A549 (cell line): ENCODE data around the gene C4orf50. TPM values are rescaled to one million over a fixed set of nuclear protein-coding genes. Genes with fewer than 3 reads are reported as not detected.

Experiments
- ATAC-seq, 2 experiments: fragments of 200-7000 bp in 1 of 2; fragments of >200 bp in 1 of 2; cut with Nextera tagmentation in 1 of 2; cut with Tn5 transposase in 1 of 2; 3 replicates each; pipeline versions ENCODE4 v1.8.0 to v1.9.1; 2018 to 2020; ENCODE audit warnings: mild to moderate bottlenecking in 1 of 2, moderate library complexity in 1 of 2
- CTCF ChIA-PET: fragments of 300-600 bp; sonication (Branson Sonifier 250); formaldehyde crosslinking; extraction: SDS; loops from one replicate; lab custom pipeline; 2021; ENCODE audit warnings: antibody characterized with exemption, inconsistent platforms; lab: Yijun Ruan, JAX
- POLR2A ChIA-PET: fragments of 350-600 bp; formaldehyde crosslinking; extraction: SDS; loops from one replicate; lab custom pipeline; 2021; ENCODE audit warnings: antibody characterized with exemption, inconsistent platforms; lab: Yijun Ruan, JAX
- DNase-seq, 2 experiments: peaks; one replicate each; pipeline versions ENCODE4 v3.0.0 to v3.0.0-alpha.2; 2011 to 2016; ENCODE audit warnings: low read depth in 1 of 2, low spot score in 1 of 2
- FAIRE-seq: peaks from 2 replicates; lab custom pipeline; 2011; peaks lifted over from hg19 to GRCh38; lab: Jason Lieb, UNC
- H3K27ac ChIP-seq, 2 experiments: fragments of >200 bp; sonication (Bioruptor Twin); formaldehyde crosslinking; 3 replicates each; pipeline ENCODE4 v1.5.1; 2016 to 2017
- H3K4me1 ChIP-seq: fragments of >200 bp; sonication (Bioruptor Twin); formaldehyde crosslinking; 3 replicates; pipeline ENCODE4 v1.6.1; 2016
- H3K4me2 ChIP-seq: fragments of >200 bp; sonication (Bioruptor Twin); formaldehyde crosslinking; 3 replicates; pipeline ENCODE4 v1.6.1; 2016
- H3K4me3 ChIP-seq: fragments of >200 bp; sonication (Bioruptor Twin); formaldehyde crosslinking; 3 replicates; pipeline ENCODE4 v1.5.1; 2016
- H3K9me3 ChIP-seq: fragments of >200 bp; sonication (Bioruptor Twin); formaldehyde crosslinking; 3 replicates; pipeline ENCODE4 v1.6.1; 2016
- ATOH8 ChIP-seq: fragments of 250-450 bp; sonication (Bioruptor Pico); IDR thresholded peaks from 2 replicates; pipeline ENCODE4 v1.5.0; 2020; ENCODE audit warnings: low read depth, mild to moderate bottlenecking, moderate library complexity
- CTCF ChIP-seq: fragments of >200 bp; sonication (Bioruptor Twin); formaldehyde crosslinking; IDR thresholded peaks from 3 replicates; pipeline ENCODE4 v1.5.1; 2016
- E2F6 ChIP-seq: IDR thresholded peaks from 2 replicates; pipeline ENCODE4 v1.6.1; 2012; ENCODE audit warnings: low read depth, borderline replicate concordance
- EHF ChIP-seq: fragments of 250-450 bp; sonication (Bioruptor Pico); IDR thresholded peaks from 2 replicates; pipeline ENCODE4 v1.5.0; 2020; ENCODE audit warnings: mild to moderate bottlenecking
- ESRRA ChIP-seq: fragments of 150-350 bp; IDR thresholded peaks from 2 replicates; pipeline ENCODE4 v1.6.1; 2014; ENCODE audit warnings: mild to moderate bottlenecking, low read length, borderline replicate concordance
- FOSL2 ChIP-seq, 2 experiments: fragments of 450-650 bp in 1 of 2; fragments of >200 bp in 1 of 2; sonication (Bioruptor Twin) in 1 of 2; formaldehyde crosslinking; IDR thresholded peaks; 2 replicates each; pipeline versions ENCODE4 v1.5.0 to v1.6.1; 2016 to 2020; ENCODE audit warnings: mild to moderate bottlenecking in 1 of 2, moderate library complexity in 1 of 2
- FOXS1 ChIP-seq: fragments of 250-450 bp; sonication (Bioruptor Pico); IDR thresholded peaks from 2 replicates; pipeline ENCODE4 v1.5.0; 2020; ENCODE audit warnings: mild to moderate bottlenecking, moderate library complexity
- HOXA7 ChIP-seq: fragments of 250-450 bp; sonication (Bioruptor Pico); IDR thresholded peaks from 2 replicates; pipeline ENCODE4 v1.5.0; 2020; ENCODE audit warnings: mild to moderate bottlenecking, moderate library complexity
- JUN ChIP-seq, 2 experiments: fragments of >200 bp; sonication (Bioruptor Twin); formaldehyde crosslinking; IDR thresholded peaks; 2 replicates in 1 of 2; 3 replicates in 1 of 2; pipeline ENCODE4 v1.6.1; 2016 to 2017
- JUNB ChIP-seq: fragments of >200 bp; sonication (Bioruptor Twin); formaldehyde crosslinking; IDR thresholded peaks from 2 replicates; pipeline ENCODE4 v1.6.1; 2016
- KDM1A ChIP-seq: fragments of 200-600 bp; sonication (generic); IDR thresholded peaks from 2 replicates; pipeline ENCODE4 v1.6.1; 2016; ENCODE audit warnings: low read depth, mild to moderate bottlenecking
- MAX ChIP-seq: IDR thresholded peaks from 2 replicates; pipeline ENCODE4 v1.6.1; 2012
- MAZ ChIP-seq: fragments of 150-350 bp; IDR thresholded peaks from 2 replicates; pipeline ENCODE4 v1.6.1; 2014; ENCODE audit warnings: antibody characterized with exemption, low read depth, low read length, borderline replicate concordance
- MYC ChIP-seq: IDR thresholded peaks from 2 replicates; pipeline ENCODE4 v1.6.1; 2012; ENCODE audit warnings: mild to moderate bottlenecking, inconsistent platforms, low read length, improper control_type of control experiment, borderline replicate concordance
- NR3C1 ChIP-seq: fragments of >200 bp; sonication (Bioruptor Twin); formaldehyde crosslinking; IDR thresholded peaks from 3 replicates; pipeline ENCODE4 v1.6.1; 2017
- PHF8 ChIP-seq: fragments of 200-600 bp; sonication (generic); IDR thresholded peaks from 2 replicates; pipeline ENCODE4 v1.6.1; 2016; ENCODE audit warnings: low read depth, mild to moderate bottlenecking, antibody characterized with exemption, moderate library complexity, borderline replicate concordance
- POLR2AphosphoS2 ChIP-seq: conservative IDR thresholded peaks from 2 replicates; pipeline ENCODE4 v1.6.1; 2012; ENCODE audit warnings: low read length, improper control_type of control experiment, inconsistent platforms
- RCOR1 ChIP-seq: fragments of 150-350 bp; IDR thresholded peaks from 2 replicates; pipeline ENCODE4 v1.6.1; 2014; ENCODE audit warnings: antibody characterized with exemption, low read length, low read depth
- RFX5 ChIP-seq: fragments of 450-650 bp; IDR thresholded peaks from 2 replicates; pipeline ENCODE4 v1.7.1; 2014; ENCODE audit warnings: antibody characterized with exemption, mild to moderate bottlenecking, moderate library complexity
- SMC3 ChIP-seq: fragments of >200 bp; sonication (Bioruptor Twin); formaldehyde crosslinking; IDR thresholded peaks from 3 replicates; pipeline ENCODE4 v1.6.1; 2018; ENCODE audit warnings: inconsistent platforms
- SREBF2 ChIP-seq: fragments of 450-650 bp; IDR thresholded peaks from 2 replicates; pipeline ENCODE4 v1.6.1; 2014; ENCODE audit warnings: mild to moderate bottlenecking, moderate library complexity
- TFCP2L1 ChIP-seq: fragments of 250-450 bp; sonication (Bioruptor Pico); IDR thresholded peaks from 2 replicates; pipeline ENCODE4 v1.5.0; 2021; ENCODE audit warnings: mild to moderate bottlenecking
- TP53 ChIP-seq: fragments of 250-450 bp; sonication (Bioruptor Pico); IDR thresholded peaks from 2 replicates; pipeline ENCODE4 v1.5.0; 2021; ENCODE audit warnings: mild to moderate bottlenecking, moderate library complexity
- ZC3H11A ChIP-seq: fragments of 450-650 bp; IDR thresholded peaks from 2 replicates; pipeline ENCODE4 v1.6.1; 2014; ENCODE audit warnings: antibody characterized with exemption, mild to moderate bottlenecking
- ZFP36 ChIP-seq: fragments of 450-650 bp; IDR thresholded peaks from 2 replicates; pipeline ENCODE4 v1.6.1; 2014; ENCODE audit warnings: borderline replicate concordance; ENCODE audit not compliant: partially characterized antibody
- ZSCAN20 ChIP-seq: fragments of 250-450 bp; sonication (Bioruptor Pico); IDR thresholded peaks from 2 replicates; pipeline ENCODE4 v1.8.0; 2022; ENCODE audit warnings: mild to moderate bottlenecking, moderate library complexity
- WGBS: methylation state at CpG from one replicate; pipeline ENCODE4 v1.1.6; 2017; ENCODE audit errors: missing lambda C conversion rate; 5-methylcytosine and 5-hydroxymethylcytosine counted together
- polyA plus RNA-seq, 4 experiments: library from polyadenylated mRNA; depleted of rRNA in 3 of 4; stranded (reverse); fragments of >200 nt; fragmentation: RNase III in 1 of 4; extraction: RNeasy Plus Mini Kit Qiagen cat#74134 plus additional on column Dnase treatment in 1 of 4; gene quantifications; 2 replicates in 3 of 4; 3 replicates in 1 of 4; pipeline ENCODE4 v1.2.3, GENCODE V29; 2011 to 2017

Gene C4orf50
- polyA plus RNA-seq, 2 of the 4 experiments (the other 2 are of a cell fraction), result not detected

- ChIA-PET CTCF (interaction anchor here (0.8 kb wide), 1 partner anchor 76 kb away, joined by 3 read pairs; no protein-coding TSS in a partner anchor), POLR2A (no interaction called here)
- Histone ChIP-seq H3K4me2 (no peak overlapping the region), H3K4me3 (no peak overlapping the region), H3K4me1 (no peaks in the 10 kb centered on the region), H3K9me3 (no peaks in the 10 kb centered on the region; the same call in 1 of the 3 replicates), H3K27ac (no peak overlapping the region)
- ATAC-seq (no peak), FAIRE-seq (no peak), DNase-seq (no peak)
- TF ChIP-seq MAX, result no peak
- no peak for TF ChIP-seq ZSCAN20
- no peak for TF ChIP-seq EHF (CRISPR knock-in tag)
- TF ChIP-seq POLR2AphosphoS2, result no peak
- no peak for TF ChIP-seq SMC3
- TF ChIP-seq MYC, result no peak
- TF ChIP-seq PHF8, result no peak
- no peak for TF ChIP-seq RCOR1
- TF ChIP-seq JUN (IDR thresholded peaks at IDR 0.05), result no peak
- WGBS, result 0% methylated on average over 5 of the region's 5 CpGs
Measured at GRCh38 chr4:5899881-5900280, 118.3 kb downstream of the C4orf50 start.

GRCh38 chr4:5899396-5899795 lies 118.8 kb downstream of the C4orf50 start:
- no peak for DNase-seq
- ChIA-PET POLR2A (no interaction called here), CTCF (interaction anchor here (0.8 kb wide), 1 partner anchor 75 kb away, joined by 3 read pairs; no protein-coding TSS in a partner anchor)
- no peak for ATAC-seq
- FAIRE-seq, result no peak
- no peak overlapping the region for H3K4me3 ChIP-seq
- no peak overlapping the region for H3K4me2 ChIP-seq
- 50% methylated on average over 1 of the region's 1 CpG for WGBS
- no peak overlapping the region for H3K27ac ChIP-seq
- H3K9me3 ChIP-seq, result no peaks in the 10 kb centered on the region; the same call in 1 of the 3 replicates
- TF ChIP-seq NR3C1, result no peak
- TF ChIP-seq MAZ, result no peak
- TF ChIP-seq ZC3H11A, result no peak
- no peak for TF ChIP-seq TP53 (CRISPR knock-in tag)
- TF ChIP-seq E2F6, result no peak
- H3K4me1 ChIP-seq, result no peaks in the 10 kb centered on the region

GRCh38 chr4:5897674-5898073 lies 120.6 kb downstream of the C4orf50 start:
- H3K4me1 ChIP-seq, result no peaks in the 10 kb centered on the region
- CTCF ChIA-PET, result interaction anchor here (0.7 to 1.4 kb wide), 2 partner anchors 10 to 101 kb away, joined by 3 read pairs; no protein-coding TSS in a partner anchor
- no peak for ATAC-seq

GRCh38 chr4:5895287-5895686 lies 122.9 kb downstream of the C4orf50 start:
- Histone ChIP-seq H3K4me3 (no peak overlapping the region), H3K27ac (no peak overlapping the region), H3K4me1 (no peaks in the 10 kb centered on the region), H3K4me2 (no peak overlapping the region), H3K9me3 (no peaks in the 10 kb centered on the region; the same call in 1 of the 3 replicates)
- 12% methylated on average over 4 of the region's 4 CpGs for WGBS
- ATAC-seq, result no peak
- ChIA-PET CTCF (no interaction called here), POLR2A (no interaction called here)
- DNase-seq, result no peak
- TF ChIP-seq TP53 (CRISPR knock-in tag) (no peak), CTCF (no peak), NR3C1 (no peak), JUNB (no peak), FOXS1 (CRISPR knock-in tag) (no peak), FOSL2 (IDR thresholded peaks at IDR 0.05) (no peak), FOSL2 (CRISPR knock-in tag; IDR thresholded peaks at IDR 0.05) (no peak), POLR2AphosphoS2 (no peak), ESRRA (no peak), ATOH8 (CRISPR knock-in tag) (no peak), ZSCAN20 (no peak), ZC3H11A (no peak)
- FAIRE-seq, result no peak

More at GRCh38 chr4:5897674-5898073, 120.6 kb downstream of the C4orf50 start:
- DNase-seq (no peak), FAIRE-seq (no peak)
- Histone ChIP-seq H3K4me3 (no peak overlapping the region), H3K27ac (no peak overlapping the region), H3K4me2 (no peak overlapping the region), H3K9me3 (no peaks in the 10 kb centered on the region; the same call in 1 of the 3 replicates)
- TF ChIP-seq RFX5 (no peak), HOXA7 (CRISPR knock-in tag) (no peak), SREBF2 (no peak), JUNB (no peak), TFCP2L1 (CRISPR knock-in tag) (no peak), JUN (IDR thresholded peaks at IDR 0.05) (no peak), KDM1A (no peak), ZFP36 (no peak), PHF8 (no peak)
- POLR2A ChIA-PET, result no interaction called here
- WGBS, result 26% methylated on average over 11 of the region's 13 CpGs
